Testis (tissue), 2 donors: ENCODE results near the gene CDC14A.

ENCODE experiments used
- POLR2A ChIP-seq: fragments of 450-650 bp; IDR thresholded peaks from one replicate; pipeline ENCODE4 v1.6.1; 2017; ENCODE audit warnings: antibody characterized with exemption, mild to moderate bottlenecking, moderate library complexity
- TF ChIP-seq, protein P1 (sequence below), 3 experiments: fragments of 450-650 bp in 2 of 3; fragments of 200-600 bp in 1 of 3; sonication (generic) in 1 of 3; IDR thresholded peaks; one replicate each; pipeline ENCODE4 v1.5.1; 2016 to 2019; ENCODE audit warnings: antibody characterized with exemption in 3 of 3, mild to moderate bottlenecking in 2 of 3, moderate library complexity in 1 of 3

DNA sequence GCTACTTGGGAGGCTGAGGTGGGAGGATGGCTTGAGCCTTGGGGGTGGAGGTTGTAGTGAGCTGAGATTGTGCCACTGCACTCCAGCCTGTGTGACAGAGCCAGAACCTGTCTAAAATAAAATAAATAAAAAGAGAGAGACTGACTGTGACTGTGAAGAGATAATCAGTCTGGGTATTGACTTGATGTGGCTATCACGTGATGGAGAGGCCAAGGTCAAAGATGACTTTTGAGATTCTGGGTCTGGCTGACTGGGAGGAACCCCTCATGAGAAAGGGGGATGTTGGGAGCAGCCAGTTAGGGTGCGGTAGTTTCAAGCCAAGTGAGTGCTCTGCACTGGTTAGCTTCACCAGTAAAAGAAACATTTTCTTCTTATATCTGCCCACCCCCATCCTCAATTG is 66.8 kb downstream of the CDC14A start:
- no peak for TF ChIP-seq POLR2A
- TF ChIP-seq, protein P1, sequence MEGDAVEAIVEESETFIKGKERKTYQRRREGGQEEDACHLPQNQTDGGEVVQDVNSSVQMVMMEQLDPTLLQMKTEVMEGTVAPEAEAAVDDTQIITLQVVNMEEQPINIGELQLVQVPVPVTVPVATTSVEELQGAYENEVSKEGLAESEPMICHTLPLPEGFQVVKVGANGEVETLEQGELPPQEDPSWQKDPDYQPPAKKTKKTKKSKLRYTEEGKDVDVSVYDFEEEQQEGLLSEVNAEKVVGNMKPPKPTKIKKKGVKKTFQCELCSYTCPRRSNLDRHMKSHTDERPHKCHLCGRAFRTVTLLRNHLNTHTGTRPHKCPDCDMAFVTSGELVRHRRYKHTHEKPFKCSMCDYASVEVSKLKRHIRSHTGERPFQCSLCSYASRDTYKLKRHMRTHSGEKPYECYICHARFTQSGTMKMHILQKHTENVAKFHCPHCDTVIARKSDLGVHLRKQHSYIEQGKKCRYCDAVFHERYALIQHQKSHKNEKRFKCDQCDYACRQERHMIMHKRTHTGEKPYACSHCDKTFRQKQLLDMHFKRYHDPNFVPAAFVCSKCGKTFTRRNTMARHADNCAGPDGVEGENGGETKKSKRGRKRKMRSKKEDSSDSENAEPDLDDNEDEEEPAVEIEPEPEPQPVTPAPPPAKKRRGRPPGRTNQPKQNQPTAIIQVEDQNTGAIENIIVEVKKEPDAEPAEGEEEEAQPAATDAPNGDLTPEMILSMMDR (IDR thresholded peaks at IDR 0.05), result no peak
